Muscle layer of duodenum (tissue), 2 donors: ENCODE data around the gene ARFGAP1.

Experiments used
- H3K27ac ChIP-seq: one replicate; pipeline ENCODE4 v1.7.0; 2013; ENCODE audit warnings: mild to moderate bottlenecking, low read length
- H3K27me3 ChIP-seq: one replicate; pipeline ENCODE4 v1.7.0; 2013; ENCODE audit warnings: low read depth, mild to moderate bottlenecking, control low read depth, low read length
- H3K36me3 ChIP-seq, 2 donors: one replicate each; pipeline ENCODE4 v1.7.0; 2013; ENCODE audit warnings: low read length in 2 of 2, control low read depth in 1 of 2, mild to moderate bottlenecking in 1 of 2; ENCODE audit not compliant: insufficient read depth in 2 of 2, control insufficient read depth in 1 of 2
- H3K4me1 ChIP-seq, 2 donors: one replicate each; pipeline ENCODE4 v1.7.0; 2013; ENCODE audit warnings: low read length in 2 of 2, mild to moderate bottlenecking in 2 of 2, control low read depth in 1 of 2, moderate library complexity in 1 of 2; ENCODE audit not compliant: insufficient read depth in 2 of 2, control insufficient read depth in 1 of 2
- H3K4me3 ChIP-seq, 2 donors: one replicate each; pipeline ENCODE4 v1.7.0; 2013; ENCODE audit warnings: low read length in 2 of 2, low read depth in 1 of 2, mild to moderate bottlenecking in 1 of 2
- H3K9me3 ChIP-seq, 2 donors: one replicate each; pipeline ENCODE4 v1.7.0; 2013; ENCODE audit warnings: low read length in 2 of 2, control low read depth in 1 of 2, mild to moderate bottlenecking in 1 of 2; ENCODE audit not compliant: control insufficient read depth in 1 of 2
- donor health status: healthy.

The ARFGAP1 gene

GRCh38 chr20:63233061-63233344 lies 39.6 kb upstream of the ARFGAP1 start:
- Histone ChIP-seq H3K4me3 (no peak overlapping the region), H3K4me1 (no peaks in the 10 kb centered on the region), H3K27ac (no peak overlapping the region), H3K36me3 (no peaks in the 10 kb centered on the region), H3K27me3 (peaks cover 6% of the 10 kb centered on the region), H3K9me3 (no peaks in the 10 kb centered on the region)

GRCh38 chr20:63233924-63234323 lies 38.7 kb upstream of the ARFGAP1 start:
- H3K9me3 ChIP-seq, result no peaks in the 10 kb centered on the region
- no peak overlapping the region for H3K4me3 ChIP-seq
- H3K27ac ChIP-seq, result no peak overlapping the region
- H3K36me3 ChIP-seq, result no peaks in the 10 kb centered on the region
- peaks cover 6% of the 10 kb centered on the region for H3K27me3 ChIP-seq
- H3K4me1 ChIP-seq, result no peaks in the 10 kb centered on the region

- no peak overlapping the region for H3K4me3 ChIP-seq
- H3K9me3 ChIP-seq, result no peaks in the 10 kb centered on the region
- H3K36me3 ChIP-seq, result no peaks in the 10 kb centered on the region
- peaks cover 6% of the 10 kb centered on the region for H3K27me3 ChIP-seq
- H3K4me1 ChIP-seq, result no peaks in the 10 kb centered on the region
- no peak overlapping the region for H3K27ac ChIP-seq
Observed at GRCh38 chr20:63234693-63235398, 37.8 kb upstream of the ARFGAP1 start.

GRCh38 chr20:63235399-63235983 lies 37.1 kb upstream of the ARFGAP1 start, which contains the start of gene BIRC7:
Gene BIRC7 (plus strand): TSS chr20:63235905. CDS start chr20:63236097, 192 bp downstream.
- Histone ChIP-seq H3K27ac (no peak within 1 kb of the TSS), H3K4me1 (no peaks in the 10 kb centered on the region), H3K27me3 (peaks cover 2% of the 10 kb centered on the region)

GRCh38 chr20:63236116-63236837 lies 36.3 kb upstream of the ARFGAP1 start:
- Histone ChIP-seq H3K4me3 (no peak overlapping the region), H3K27ac (no peak overlapping the region), H3K9me3 (no peaks in the 10 kb centered on the region), H3K4me1 (no peaks in the 10 kb centered on the region), H3K27me3 (no peaks in the 10 kb centered on the region), H3K36me3 (no peaks in the 10 kb centered on the region)

More at GRCh38 chr20:63235399-63235983, 37.1 kb upstream of the ARFGAP1 start, which contains the start of gene BIRC7:
- H3K9me3 ChIP-seq, result no peaks in the 10 kb centered on the region
- no peaks in the 10 kb centered on the region for H3K36me3 ChIP-seq
- no peak within 1 kb of the TSS for H3K4me3 ChIP-seq

GRCh38 chr20:63238031-63238430 lies 34.6 kb upstream of the ARFGAP1 start:
- Histone ChIP-seq H3K27ac (no peak overlapping the region), H3K4me3 (no peak overlapping the region), H3K36me3 (no peaks in the 10 kb centered on the region), H3K9me3 (no peaks in the 10 kb centered on the region), H3K4me1 (no peaks in the 10 kb centered on the region), H3K27me3 (no peaks in the 10 kb centered on the region)

- H3K9me3 ChIP-seq, result no peaks in the 10 kb centered on the region
- no peak overlapping the region for H3K27ac ChIP-seq
- H3K4me3 ChIP-seq, result no peak overlapping the region
- no peaks in the 10 kb centered on the region for H3K36me3 ChIP-seq
- no peaks in the 10 kb centered on the region for H3K27me3 ChIP-seq
- no peaks in the 10 kb centered on the region for H3K4me1 ChIP-seq
Observed at GRCh38 chr20:63238514-63239125, 34.0 kb upstream of the ARFGAP1 start.

GRCh38 chr20:63239431-63239830 lies 33.2 kb upstream of the ARFGAP1 start:
- H3K27me3 ChIP-seq, result no peaks in the 10 kb centered on the region
- H3K27ac ChIP-seq, result no peak overlapping the region
- H3K9me3 ChIP-seq, result no peaks in the 10 kb centered on the region
- no peaks in the 10 kb centered on the region for H3K36me3 ChIP-seq
- H3K4me1 ChIP-seq, result no peaks in the 10 kb centered on the region
- no peak overlapping the region for H3K4me3 ChIP-seq

GRCh38 chr20:63240004-63240403 lies 32.6 kb upstream of the ARFGAP1 start:
- no peaks in the 10 kb centered on the region for H3K9me3 ChIP-seq
- H3K36me3 ChIP-seq, result no peaks in the 10 kb centered on the region
- H3K4me3 ChIP-seq, result no peak overlapping the region
- H3K27me3 ChIP-seq, result no peaks in the 10 kb centered on the region
- no peak overlapping the region for H3K27ac ChIP-seq
- no peaks in the 10 kb centered on the region for H3K4me1 ChIP-seq

GRCh38 chr20:63241272-63241671 lies 31.3 kb upstream of the ARFGAP1 start:
- H3K4me1 ChIP-seq, result no peaks in the 10 kb centered on the region
- no peak overlapping the region for H3K27ac ChIP-seq
- no peak overlapping the region for H3K4me3 ChIP-seq
- H3K9me3 ChIP-seq, result no peaks in the 10 kb centered on the region
- H3K27me3 ChIP-seq, result no peaks in the 10 kb centered on the region
- H3K36me3 ChIP-seq, result no peaks in the 10 kb centered on the region

- Histone ChIP-seq H3K27me3 (peaks cover 6% of the 10 kb centered on the region), H3K4me1 (no peaks in the 10 kb centered on the region), H3K9me3 (no peaks in the 10 kb centered on the region), H3K4me3 (no peak overlapping the region), H3K36me3 (no peaks in the 10 kb centered on the region), H3K27ac (no peak overlapping the region)
Observed at GRCh38 chr20:63242736-63243135, 29.9 kb upstream of the ARFGAP1 start.
